NCI-H2196 (cell line): Measurements from ENCODE around the gene TTC21A.
"Not testable (repeated sequence)": the region's sequence is repeated elsewhere in the genome, so short reads cannot be mapped to it uniquely, and the experiment has no call there.

Source experiments
- DNase-seq: peaks from one replicate; lab custom pipeline; 2025; ENCODE audit not compliant: unreplicated experiment; lab: John Stamatoyannopoulos, UW

Gene TTC21A, protein sequence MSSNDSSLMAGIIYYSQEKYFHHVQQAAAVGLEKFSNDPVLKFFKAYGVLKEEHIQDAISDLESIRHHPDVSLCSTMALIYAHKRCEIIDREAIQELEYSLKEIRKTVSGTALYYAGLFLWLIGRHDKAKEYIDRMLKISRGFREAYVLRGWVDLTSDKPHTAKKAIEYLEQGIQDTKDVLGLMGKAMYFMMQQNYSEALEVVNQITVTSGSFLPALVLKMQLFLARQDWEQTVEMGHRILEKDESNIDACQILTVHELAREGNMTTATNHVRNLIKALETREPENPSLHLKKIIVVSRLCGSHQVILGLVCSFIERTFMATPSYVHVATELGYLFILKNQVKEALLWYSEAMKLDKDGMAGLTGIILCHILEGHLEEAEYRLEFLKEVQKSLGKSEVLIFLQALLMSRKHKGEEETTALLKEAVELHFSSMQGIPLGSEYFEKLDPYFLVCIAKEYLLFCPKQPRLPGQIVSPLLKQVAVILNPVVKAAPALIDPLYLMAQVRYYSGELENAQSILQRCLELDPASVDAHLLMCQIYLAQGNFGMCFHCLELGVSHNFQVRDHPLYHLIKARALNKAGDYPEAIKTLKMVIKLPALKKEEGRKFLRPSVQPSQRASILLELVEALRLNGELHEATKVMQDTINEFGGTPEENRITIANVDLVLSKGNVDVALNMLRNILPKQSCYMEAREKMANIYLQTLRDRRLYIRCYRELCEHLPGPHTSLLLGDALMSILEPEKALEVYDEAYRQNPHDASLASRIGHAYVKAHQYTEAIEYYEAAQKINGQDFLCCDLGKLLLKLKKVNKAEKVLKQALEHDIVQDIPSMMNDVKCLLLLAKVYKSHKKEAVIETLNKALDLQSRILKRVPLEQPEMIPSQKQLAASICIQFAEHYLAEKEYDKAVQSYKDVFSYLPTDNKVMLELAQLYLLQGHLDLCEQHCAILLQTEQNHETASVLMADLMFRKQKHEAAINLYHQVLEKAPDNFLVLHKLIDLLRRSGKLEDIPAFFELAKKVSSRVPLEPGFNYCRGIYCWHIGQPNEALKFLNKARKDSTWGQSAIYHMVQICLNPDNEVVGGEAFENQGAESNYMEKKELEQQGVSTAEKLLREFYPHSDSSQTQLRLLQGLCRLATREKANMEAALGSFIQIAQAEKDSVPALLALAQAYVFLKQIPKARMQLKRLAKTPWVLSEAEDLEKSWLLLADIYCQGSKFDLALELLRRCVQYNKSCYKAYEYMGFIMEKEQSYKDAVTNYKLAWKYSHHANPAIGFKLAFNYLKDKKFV (N-terminal part only)

DNA sequence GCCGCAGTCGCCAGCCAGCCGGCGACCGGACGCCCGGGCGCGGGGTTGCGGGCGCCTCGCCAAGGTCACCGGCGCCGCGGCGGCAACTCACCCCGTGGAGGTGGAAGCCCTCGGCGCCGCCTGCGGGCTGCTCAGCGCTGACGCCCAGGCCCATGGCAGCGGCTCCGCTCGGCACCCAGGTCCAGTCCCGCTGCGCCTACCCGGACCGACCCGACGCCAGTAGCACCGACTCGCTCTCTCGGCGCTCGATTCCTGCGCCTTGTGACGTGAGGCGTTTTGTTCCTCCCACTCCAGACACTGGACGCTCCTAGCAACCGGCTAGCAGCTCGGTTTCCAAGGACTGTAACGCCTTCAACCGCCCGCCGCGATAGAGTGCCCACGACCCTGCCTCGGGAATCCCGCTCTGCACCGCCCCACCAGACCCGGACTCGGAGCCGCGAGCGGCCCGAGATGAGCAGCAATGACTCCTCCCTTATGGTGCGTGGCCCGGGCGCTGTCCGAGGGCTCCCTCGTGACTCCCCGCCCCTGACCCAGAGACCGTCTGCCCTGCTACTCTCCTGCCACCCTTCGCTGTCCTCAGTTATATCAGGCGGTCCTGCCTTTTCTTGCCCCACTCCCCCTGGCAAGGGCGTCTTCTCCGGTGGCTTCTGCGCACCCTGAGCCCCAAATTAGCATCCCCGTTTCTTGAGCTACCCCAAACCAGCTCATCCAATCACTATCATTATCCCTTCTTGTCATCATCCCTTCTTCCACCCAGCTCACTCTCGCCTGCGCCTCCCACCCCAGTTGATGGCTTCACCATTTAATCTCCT is at the start of gene TTC21A, which contains the start of gene GORASP1:
TTC21A (plus strand) TSS at position 293 of the 812 bp plus-strand sequence; CDS start at position 451, 158 bp downstream.
GORASP1 (minus strand) TSS at position 240 of the 812 bp plus-strand sequence; CDS start at position 154, 86 bp downstream.
- peak; percentile 53 for DNase-seq

DNA sequence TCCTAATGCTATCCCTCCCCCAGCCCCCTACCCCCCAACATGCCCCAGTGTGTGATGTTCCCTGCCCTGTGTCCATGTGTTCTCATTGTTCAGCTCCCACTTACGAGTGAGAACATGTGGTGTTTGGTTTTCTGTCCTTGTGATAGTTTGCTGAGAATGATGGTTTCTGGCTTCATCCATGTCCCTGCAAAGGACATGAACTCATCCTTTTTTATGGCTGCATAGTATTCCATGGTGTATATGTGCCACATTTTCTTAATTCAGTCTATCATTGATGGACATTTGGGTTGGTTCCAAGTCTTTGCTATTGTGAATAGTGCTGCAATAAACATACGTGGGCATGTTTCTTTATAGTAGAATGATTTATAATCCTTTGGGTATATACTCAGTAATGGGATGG is 46.3 kb upstream of the TTC21A start:
- not testable (repeated sequence) for DNase-seq

GRCh38 chr3:39062180-39062579 is 45.3 kb upstream of the TTC21A start:
- DNase-seq, result no peak

DNA sequence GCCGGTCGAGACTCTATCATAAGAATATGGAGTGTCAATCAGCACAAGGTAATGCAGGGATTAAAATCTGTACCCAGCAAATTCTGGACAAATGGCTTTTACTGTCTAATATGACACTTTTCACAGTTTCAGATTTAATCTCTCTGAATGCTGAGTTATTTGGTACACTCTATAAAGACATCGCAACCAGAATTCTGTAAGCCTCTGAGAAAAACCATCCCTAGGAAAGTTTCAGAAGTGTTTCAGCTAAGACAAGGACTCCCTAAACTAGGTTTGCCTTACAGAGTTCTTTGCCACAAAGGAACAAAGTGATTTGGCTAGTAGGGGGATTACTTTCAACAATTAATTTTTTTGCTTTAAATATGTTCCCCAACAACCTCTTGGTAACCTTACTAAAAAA is 44.3 kb upstream of the TTC21A start:
- DNase-seq, result no peak

DNA sequence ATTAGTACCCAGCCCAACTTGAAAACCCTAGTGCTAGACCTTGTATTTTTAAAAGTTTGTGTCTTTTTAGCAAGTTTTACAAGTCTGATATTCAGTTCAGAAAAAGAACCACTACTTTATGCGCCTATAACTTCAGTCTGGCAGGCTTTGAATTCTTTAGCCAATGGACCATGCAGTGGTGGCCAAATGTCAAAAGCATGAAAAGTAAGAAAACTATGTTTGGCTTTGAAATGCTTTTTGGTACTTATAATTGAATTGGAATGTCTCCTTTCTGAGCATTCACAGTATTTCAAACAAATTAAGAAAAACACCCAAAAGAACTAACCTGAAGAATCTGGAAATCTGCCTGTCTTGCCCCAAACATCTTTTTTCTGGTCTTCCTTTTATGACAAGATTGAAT is 42.8 kb upstream of the TTC21A start:
- DNase-seq, result no peak

DNA sequence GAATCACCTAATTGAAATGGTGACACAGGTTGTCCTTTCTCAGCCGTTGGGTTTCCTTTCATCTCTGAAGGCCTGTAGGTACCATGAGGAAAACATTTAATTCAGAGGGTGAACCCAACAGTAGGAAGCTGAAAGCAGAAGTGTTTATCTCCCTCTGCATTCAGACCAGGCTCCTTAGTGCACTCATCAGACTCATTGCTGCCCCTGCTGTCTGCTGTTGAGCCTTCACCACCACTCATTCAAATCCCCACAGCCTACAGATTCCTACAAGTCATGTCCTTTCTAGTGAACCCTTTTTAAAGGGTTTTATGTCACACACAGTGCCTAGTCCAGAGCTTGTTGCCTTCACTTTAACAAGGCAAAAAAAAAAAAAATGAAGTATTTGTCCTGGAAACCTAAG is 42.3 kb upstream of the TTC21A start:
- peak; percentile 1 for DNase-seq

GRCh38 chr3:39067286-39067685 is 40.2 kb upstream of the TTC21A start:
- DNase-seq, result no peak

DNA sequence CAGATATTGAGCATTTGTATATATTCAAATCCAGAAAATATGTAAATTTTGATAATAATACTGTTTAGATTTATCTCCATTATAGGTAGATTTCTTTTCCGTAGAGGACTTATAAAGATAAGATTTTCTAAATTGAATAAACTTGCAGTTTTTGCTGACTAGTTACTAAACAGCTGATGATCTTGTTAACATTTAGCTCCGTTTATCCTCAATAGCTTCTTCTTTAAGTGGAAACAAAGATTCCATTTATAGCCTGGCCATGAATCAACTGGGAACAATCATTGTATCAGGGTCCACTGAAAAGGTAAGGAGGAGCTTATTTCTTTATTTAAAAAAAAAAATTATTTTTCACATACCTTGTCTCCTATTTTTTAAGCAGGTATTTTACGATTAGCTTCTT is 38.9 kb upstream of the TTC21A start:
- DNase-seq, result no peak

DNA sequence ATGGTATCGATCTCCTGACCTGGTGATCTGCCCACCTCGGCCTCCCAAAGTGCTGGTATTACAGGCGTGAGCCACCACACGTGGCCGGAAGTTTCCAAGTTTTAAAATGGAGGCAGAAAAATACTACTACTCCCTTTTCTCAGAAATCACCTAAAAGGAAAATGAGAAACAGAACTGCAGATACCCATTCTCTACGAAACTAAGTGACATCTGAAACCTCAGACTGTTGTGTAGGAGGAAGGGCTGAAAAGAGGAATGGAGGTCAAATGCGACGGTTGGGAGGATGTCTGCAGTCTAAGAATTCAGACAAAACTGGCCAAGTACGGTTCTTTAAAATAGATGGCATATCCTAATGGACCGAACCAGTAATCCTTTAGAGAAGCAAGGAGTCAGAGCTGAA is 31.6 kb upstream of the TTC21A start:
- DNase-seq, result no peak

GRCh38 chr3:39079530-39079929 is 27.9 kb upstream of the TTC21A start:
- no peak for DNase-seq

GRCh38 chr3:39080026-39080425 is 27.5 kb upstream of the TTC21A start:
- no peak for DNase-seq

DNA sequence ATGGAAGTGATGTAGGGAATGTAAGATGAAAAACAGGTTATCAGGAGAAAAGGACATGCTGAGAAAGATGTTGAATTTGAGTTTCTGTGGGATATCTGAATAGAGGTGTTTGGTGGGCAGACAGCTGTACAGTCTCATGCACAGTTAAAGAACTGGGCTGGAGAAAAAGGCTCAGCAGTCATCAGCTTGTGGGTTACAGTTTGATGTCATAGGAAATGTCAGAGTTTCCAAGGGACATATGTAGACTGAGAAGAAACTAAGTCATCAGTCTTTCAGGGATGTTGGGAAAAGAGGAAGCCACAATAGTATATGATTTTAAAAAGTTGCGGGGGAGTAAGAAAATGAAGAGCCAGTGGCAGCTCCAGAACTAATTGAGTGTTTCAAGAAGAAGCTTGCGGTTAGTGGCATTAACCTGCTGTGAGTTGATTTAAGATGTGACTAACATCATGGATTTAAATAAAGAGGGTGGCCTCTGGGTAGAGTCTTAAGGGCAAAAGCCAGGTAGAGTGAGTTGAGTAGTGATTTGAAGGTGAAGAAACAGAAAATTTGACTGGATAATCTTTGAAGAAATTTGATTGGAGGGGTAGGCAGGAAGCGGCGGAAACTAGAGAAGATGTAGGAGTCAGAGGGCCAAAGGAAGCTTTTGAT is 24.7 kb upstream of the TTC21A start:
- no peak for DNase-seq

DNA sequence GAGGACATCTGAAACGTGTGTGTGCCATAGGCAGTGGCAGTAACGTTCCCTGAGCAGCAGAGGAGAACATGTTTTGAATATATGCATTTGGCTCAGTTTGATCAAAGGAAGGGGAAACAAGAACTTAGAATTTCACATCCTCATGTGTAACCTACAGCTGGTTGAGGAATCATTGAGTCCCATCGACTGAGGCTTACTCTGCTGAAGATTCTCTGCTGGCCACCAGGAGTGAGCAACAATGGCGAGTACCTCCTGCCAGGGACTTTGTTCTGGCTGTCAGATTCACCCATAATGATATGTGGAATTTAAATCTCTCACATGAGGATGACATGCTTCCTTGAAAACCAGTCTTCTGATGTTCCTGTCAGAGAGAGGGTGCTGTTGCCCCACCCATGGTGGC is 21.3 kb upstream of the TTC21A start:
- no peak for DNase-seq

- DNase-seq, result no peak
Measured at GRCh38 chr3:39088456-39088855, 19.0 kb upstream of the TTC21A start.

DNA sequence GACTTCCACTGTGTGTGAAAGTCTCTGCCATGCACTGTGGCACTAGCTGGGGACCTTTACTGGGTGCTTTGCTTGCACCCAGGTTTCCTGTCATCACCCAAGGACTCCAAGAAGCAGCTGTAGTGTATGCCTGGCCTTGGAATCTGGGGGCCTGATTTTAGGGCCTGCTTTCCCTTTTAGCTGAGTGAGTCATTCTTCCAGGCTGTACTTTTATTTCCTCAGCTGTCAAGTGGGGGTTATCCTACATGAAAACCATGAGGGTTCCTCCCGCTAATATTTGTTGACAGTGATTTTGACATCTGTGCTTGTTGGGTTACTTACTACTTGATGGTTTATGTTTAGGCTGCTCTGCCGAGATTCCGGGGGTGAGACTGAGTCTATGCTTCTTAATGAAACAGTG is 18.6 kb upstream of the TTC21A start:
- no peak for DNase-seq

- DNase-seq, result no peak
Measured at GRCh38 chr3:39090922-39091321, 16.6 kb upstream of the TTC21A start.

DNA sequence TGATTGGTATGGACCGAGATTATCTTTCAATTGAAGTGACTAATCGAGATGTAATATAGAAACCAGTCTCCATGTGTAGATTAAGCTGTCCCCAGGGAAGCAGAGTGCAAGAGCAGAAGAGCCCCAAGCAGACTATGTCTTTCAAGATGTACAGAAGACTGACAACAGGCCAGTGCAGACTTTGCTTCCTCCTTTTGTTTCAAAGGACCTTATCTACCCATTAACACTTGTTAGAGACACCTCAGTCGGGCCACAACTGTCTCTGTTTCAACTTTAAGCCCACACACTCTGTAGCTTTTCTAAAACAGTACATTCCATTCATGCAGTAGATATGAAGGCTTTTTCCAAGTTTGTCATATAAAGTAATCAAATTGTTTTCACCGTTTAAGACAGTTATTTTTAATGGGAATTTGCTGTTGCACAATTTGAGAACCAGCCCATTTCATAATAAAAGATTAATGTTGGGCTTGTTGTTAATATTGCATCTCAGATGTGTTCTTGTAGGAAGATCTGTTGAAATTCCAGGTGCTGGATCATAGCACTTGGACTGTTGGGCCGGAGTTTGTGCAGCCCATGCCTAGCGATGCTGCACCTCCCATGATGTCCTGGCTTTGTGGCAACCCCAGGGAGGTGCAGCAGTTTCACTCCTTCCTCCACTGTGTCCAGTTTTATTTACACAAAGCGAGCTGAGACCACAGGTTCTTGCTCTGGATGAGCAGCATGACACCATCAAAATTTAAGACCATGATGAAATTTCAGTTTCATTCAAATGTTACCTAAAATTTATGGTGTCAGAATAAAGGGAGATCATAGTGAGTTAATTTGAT is 12.4 kb upstream of the TTC21A start:
- DNase-seq, result no peak

GRCh38 chr3:39095778-39096177 is 11.7 kb upstream of the TTC21A start:
- DNase-seq, result no peak

DNA sequence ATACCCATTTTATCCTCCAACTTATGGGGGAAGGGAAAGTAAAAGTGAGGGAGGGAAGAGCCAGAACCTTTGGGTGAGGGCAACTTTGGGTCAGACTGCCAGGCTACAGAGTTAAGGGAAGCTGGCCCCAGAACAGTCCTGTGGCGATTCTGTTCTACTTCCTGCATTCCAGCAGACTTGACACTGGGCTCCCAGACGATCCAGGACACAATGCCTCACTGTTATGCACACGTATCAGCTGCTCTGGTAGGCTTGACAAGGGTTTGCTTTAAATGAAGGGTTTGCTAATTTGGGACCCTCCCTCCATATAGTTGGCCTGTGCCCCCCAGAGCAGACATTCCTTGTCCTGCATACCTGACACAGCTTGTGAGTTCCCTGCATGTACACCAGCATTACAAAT is 10.7 kb upstream of the TTC21A start:
- no peak for DNase-seq
